ENCODE data around the gene MESP2. TPM values are rescaled to one million over a fixed set of nuclear protein-coding genes. Genes with fewer than 3 reads are reported as not detected.

The MESP2 gene
- total RNA-seq, 1 experiment from 2014 or later = 1.1 TPM

DNA sequence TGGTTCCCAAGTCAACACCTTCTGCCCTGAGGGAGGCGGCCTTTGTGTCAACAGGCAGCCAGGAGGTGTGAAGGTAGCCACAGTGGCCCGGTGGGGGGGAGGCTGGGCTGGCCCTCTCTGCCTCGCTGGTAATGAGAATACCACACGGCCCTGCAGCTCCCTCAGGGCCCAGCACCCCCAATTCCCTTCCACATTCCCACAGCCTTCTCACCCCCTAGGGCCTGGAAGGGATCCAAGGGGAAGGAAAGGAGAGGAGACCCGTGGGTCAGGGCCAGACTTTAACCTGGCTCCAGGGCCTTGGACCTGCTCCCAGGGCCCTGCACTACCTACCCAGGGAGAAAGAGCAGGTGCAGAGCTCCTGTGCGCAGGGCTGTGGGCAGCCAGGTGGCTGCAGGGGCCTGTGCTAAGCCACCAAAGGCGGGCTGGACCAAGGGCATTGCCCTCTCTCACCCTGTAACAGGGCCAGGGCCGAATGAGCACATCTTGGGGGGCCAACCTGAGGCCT, 8.7 kb upstream of the MESP2 start:
- in situ Hi-C loops (cut with HindIII; ENCODE audit: low pct_unique_long_range_greater_than_20kb, low sequenced_read_pairs) = no loop called here
- CTCF ChIA-PET = no interaction called here
- H3K9me3 ChIP-seq (ENCODE audit: control insufficient read depth, insufficient read depth, low read depth, low read length) = no peaks in the 10 kb centered on the region
- no peaks in the 10 kb centered on the region for H3K4me1 ChIP-seq (ENCODE audit: control insufficient read depth, insufficient read depth, low read length)
- H3K27me3 ChIP-seq (ENCODE audit: control insufficient read depth, insufficient read depth, low read length) = no peaks in the 10 kb centered on the region
- intact Hi-C loops (cut with micrococcal nuclease; ENCODE audit: unreplicated experiment) = no loop called here
- no peak overlapping the region for H3K27ac ChIP-seq (ENCODE audit: low read length)
- no TSS peak for BruUV-seq (replicated peaks)
- TF ChIP-seq POLR2AphosphoS5 (IDR thresholded peaks at IDR 0.05; ENCODE audit: low read depth, low read length) (no peak), TCF7L2 (IDR thresholded peaks at IDR 0.05; ENCODE audit: low read depth, low read length) (no peak), CTCF (IDR thresholded peaks at IDR 0.05) (no peak), SIN3A (IDR thresholded peaks at IDR 0.05; ENCODE audit: borderline replicate concordance, insufficient read depth, low read depth, low read length) (no peak)
- TF ChIP-seq, protein P1, sequence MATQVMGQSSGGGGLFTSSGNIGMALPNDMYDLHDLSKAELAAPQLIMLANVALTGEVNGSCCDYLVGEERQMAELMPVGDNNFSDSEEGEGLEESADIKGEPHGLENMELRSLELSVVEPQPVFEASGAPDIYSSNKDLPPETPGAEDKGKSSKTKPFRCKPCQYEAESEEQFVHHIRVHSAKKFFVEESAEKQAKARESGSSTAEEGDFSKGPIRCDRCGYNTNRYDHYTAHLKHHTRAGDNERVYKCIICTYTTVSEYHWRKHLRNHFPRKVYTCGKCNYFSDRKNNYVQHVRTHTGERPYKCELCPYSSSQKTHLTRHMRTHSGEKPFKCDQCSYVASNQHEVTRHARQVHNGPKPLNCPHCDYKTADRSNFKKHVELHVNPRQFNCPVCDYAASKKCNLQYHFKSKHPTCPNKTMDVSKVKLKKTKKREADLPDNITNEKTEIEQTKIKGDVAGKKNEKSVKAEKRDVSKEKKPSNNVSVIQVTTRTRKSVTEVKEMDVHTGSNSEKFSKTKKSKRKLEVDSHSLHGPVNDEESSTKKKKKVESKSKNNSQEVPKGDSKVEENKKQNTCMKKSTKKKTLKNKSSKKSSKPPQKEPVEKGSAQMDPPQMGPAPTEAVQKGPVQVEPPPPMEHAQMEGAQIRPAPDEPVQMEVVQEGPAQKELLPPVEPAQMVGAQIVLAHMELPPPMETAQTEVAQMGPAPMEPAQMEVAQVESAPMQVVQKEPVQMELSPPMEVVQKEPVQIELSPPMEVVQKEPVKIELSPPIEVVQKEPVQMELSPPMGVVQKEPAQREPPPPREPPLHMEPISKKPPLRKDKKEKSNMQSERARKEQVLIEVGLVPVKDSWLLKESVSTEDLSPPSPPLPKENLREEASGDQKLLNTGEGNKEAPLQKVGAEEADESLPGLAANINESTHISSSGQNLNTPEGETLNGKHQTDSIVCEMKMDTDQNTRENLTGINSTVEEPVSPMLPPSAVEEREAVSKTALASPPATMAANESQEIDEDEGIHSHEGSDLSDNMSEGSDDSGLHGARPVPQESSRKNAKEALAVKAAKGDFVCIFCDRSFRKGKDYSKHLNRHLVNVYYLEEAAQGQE (IDR thresholded peaks at IDR 0.05; ENCODE audit: insufficient read depth in 1 of 2, low read depth in 2 of 2, low read length in 1 of 2) = no peak
- POLR2A ChIA-PET = no interaction called here
- no peaks in the 10 kb centered on the region for H3K36me3 ChIP-seq (ENCODE audit: control insufficient read depth, insufficient read depth, low read length)
- DNase-seq (ENCODE audit: low read depth, low spot score) = no peak
- no peak overlapping the region for H3K4me3 ChIP-seq (ENCODE audit: low read depth in 2 of 2, low read length in 2 of 2)
- ATAC-seq = no peak

DNA sequence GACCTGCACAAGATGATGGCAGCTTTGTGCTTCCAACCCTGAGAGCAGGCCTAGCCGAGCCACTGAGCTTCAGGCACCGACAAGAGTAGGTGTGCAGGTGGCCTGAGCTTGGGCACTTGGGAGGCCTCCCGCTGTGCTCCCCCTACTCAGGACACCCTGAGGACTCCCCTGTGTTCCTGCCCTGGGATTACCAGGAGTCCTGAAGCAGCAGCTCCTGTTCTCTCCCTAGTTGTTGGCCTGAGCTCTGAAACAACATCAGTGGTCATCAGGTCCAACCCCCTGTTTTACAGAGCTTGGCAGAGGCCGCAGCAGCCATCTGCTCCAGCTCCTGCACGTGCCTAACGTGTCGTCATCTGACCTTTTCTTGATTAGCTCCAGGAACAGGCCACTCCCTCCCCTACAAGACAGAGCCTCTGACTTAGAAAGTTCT, 8.0 kb upstream of the MESP2 start:
- no peak for ATAC-seq

More for the DNA sequence above, 8.0 kb upstream of the MESP2 start:
- ChIA-PET CTCF (no interaction called here), POLR2A (no interaction called here)
- H3K27ac ChIP-seq (ENCODE audit: low read length) = no peak overlapping the region
- H3K4me1 ChIP-seq (ENCODE audit: control insufficient read depth, insufficient read depth, low read length) = no peaks in the 10 kb centered on the region
- H3K36me3 ChIP-seq (ENCODE audit: control insufficient read depth, insufficient read depth, low read length) = no peaks in the 10 kb centered on the region
- no TSS peak for BruUV-seq (replicated peaks)
- intact Hi-C loops (cut with micrococcal nuclease; ENCODE audit: unreplicated experiment) = no loop called here
- no peak overlapping the region for H3K4me3 ChIP-seq (ENCODE audit: low read depth in 2 of 2, low read length in 2 of 2)
- H3K9me3 ChIP-seq (ENCODE audit: control insufficient read depth, insufficient read depth, low read depth, low read length) = no peaks in the 10 kb centered on the region
- DNase-seq (ENCODE audit: low read depth, low spot score) = no peak
- no peak for TF ChIP-seq TCF7L2 (IDR thresholded peaks at IDR 0.05; ENCODE audit: low read depth, low read length)
- TF ChIP-seq POLR2AphosphoS5 (IDR thresholded peaks at IDR 0.05; ENCODE audit: low read depth, low read length) = no peak
- no peak for TF ChIP-seq SIN3A (IDR thresholded peaks at IDR 0.05; ENCODE audit: borderline replicate concordance, insufficient read depth, low read depth, low read length)
- TF ChIP-seq, protein P1 (IDR thresholded peaks at IDR 0.05; ENCODE audit: insufficient read depth in 1 of 2, low read depth in 2 of 2, low read length in 1 of 2) = no peak
- TF ChIP-seq CTCF (IDR thresholded peaks at IDR 0.05) = no peak
- H3K27me3 ChIP-seq (ENCODE audit: control insufficient read depth, insufficient read depth, low read length) = no peaks in the 10 kb centered on the region
- in situ Hi-C loops (cut with HindIII; ENCODE audit: low pct_unique_long_range_greater_than_20kb, low sequenced_read_pairs) = no loop called here
